HEK293T (cell line): ENCODE measurements around the gene ZCRB1.

ENCODE experiments used
- CTCF ChIA-PET: fragments of 350-600 bp; formaldehyde crosslinking; extraction: SDS; loops from one replicate; lab custom pipeline; 2021; ENCODE audit warnings: antibody characterized with exemption, inconsistent platforms; lab: Yijun Ruan, JAX
- POLR2A ChIA-PET: fragments of 350-600 bp; formaldehyde crosslinking; extraction: SDS; loops from one replicate; lab custom pipeline; 2020; ENCODE audit warnings: antibody characterized with exemption, inconsistent platforms; lab: Yijun Ruan, JAX
- DNase-seq: peaks from one replicate; pipeline ENCODE4 v3.0.0; 2012; ENCODE audit warnings: mixed read lengths; ENCODE audit errors: extremely low spot score
- ARNT ChIP-seq: fragments of 450-650 bp; IDR thresholded peaks from 2 replicates; pipeline ENCODE4 v1.6.1; 2017; ENCODE audit warnings: mild to moderate bottlenecking
- BHLHE40 ChIP-seq: fragments of 450-650 bp; IDR thresholded peaks from 2 replicates; pipeline ENCODE4 v1.6.1; 2016; ENCODE audit warnings: mild to moderate bottlenecking, moderate library complexity, borderline replicate concordance
- CTBP1 ChIP-seq: fragments of 450-650 bp; IDR thresholded peaks from 2 replicates; pipeline ENCODE4 v1.6.1; 2016; ENCODE audit warnings: borderline replicate concordance
- ELF4 ChIP-seq: fragments of 450-650 bp; IDR thresholded peaks from 2 replicates; pipeline ENCODE4 v1.6.1; 2017; ENCODE audit warnings: antibody characterized with exemption
- FOXA1 ChIP-seq: fragments of 450-650 bp; IDR thresholded peaks from 2 replicates; pipeline ENCODE4 v1.6.1; 2016; ENCODE audit warnings: mild to moderate bottlenecking
- FOXK2 ChIP-seq: fragments of 450-650 bp; IDR thresholded peaks from 2 replicates; pipeline ENCODE4 v1.6.1; 2016; ENCODE audit warnings: mild to moderate bottlenecking
- FOXM1 ChIP-seq: fragments of 450-650 bp; IDR thresholded peaks from 2 replicates; pipeline ENCODE4 v1.6.1; 2017; ENCODE audit warnings: mild to moderate bottlenecking, borderline replicate concordance
- HDGF ChIP-seq: fragments of 450-650 bp; IDR thresholded peaks from 2 replicates; pipeline ENCODE4 v1.6.1; 2017; ENCODE audit warnings: antibody characterized with exemption, borderline replicate concordance
- L3MBTL2 ChIP-seq: fragments of 450-650 bp; conservative IDR thresholded peaks from 2 replicates; pipeline ENCODE4 v1.6.1; 2016; ENCODE audit warnings: mild to moderate bottlenecking
- LEF1 ChIP-seq: fragments of 450-650 bp; IDR thresholded peaks from 2 replicates; pipeline ENCODE4 v1.6.1; 2017; ENCODE audit warnings: mild to moderate bottlenecking, borderline replicate concordance
- NFRKB ChIP-seq: fragments of 450-650 bp; IDR thresholded peaks from 2 replicates; pipeline ENCODE4 v1.6.1; 2016; ENCODE audit warnings: mild to moderate bottlenecking, moderate library complexity
- PKNOX1 ChIP-seq: fragments of 450-650 bp; IDR thresholded peaks from 2 replicates; pipeline ENCODE4 v1.6.1; 2016
- SP1 ChIP-seq: fragments of 450-650 bp; IDR thresholded peaks from 2 replicates; pipeline ENCODE4 v1.6.1; 2017
- SUZ12 ChIP-seq: fragments of 450-650 bp; IDR thresholded peaks from 2 replicates; pipeline ENCODE4 v1.6.1; 2016; ENCODE audit warnings: mild to moderate bottlenecking
- TARDBP ChIP-seq: fragments of 450-650 bp; IDR thresholded peaks from 2 replicates; pipeline ENCODE4 v1.6.1; 2016
- ZNF384 ChIP-seq: fragments of 450-650 bp; IDR thresholded peaks from 2 replicates; pipeline ENCODE4 v1.6.1; 2016

The ZCRB1 gene

DNA sequence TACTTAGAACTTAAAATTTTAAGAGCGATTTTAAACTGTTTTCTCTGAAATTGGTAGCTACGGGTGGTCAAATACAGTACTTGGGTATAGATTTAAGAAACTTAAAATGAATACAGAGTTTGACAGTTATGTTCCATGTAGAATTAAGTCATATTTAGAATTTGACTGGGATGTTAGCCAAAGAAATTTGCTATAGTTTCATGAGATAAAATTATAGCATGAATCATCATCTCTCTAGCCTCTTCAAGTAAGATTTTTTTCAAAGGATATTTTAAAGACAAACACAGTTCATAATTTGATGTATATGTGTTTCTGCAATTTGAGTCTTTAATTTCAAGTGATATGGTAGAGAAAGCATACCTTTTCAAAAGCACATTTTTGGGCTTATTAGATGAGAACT lies 41.0 kb downstream of the ZCRB1 start:
- CTCF ChIA-PET = no interaction called here
- no peak for DNase-seq
- POLR2A ChIA-PET = no interaction called here
- TF ChIP-seq SP1 (no peak), FOXA1 (no peak), L3MBTL2 (no peak)

GRCh38 chr12:42284157-42284556 lies 41.7 kb downstream of the ZCRB1 start:
- POLR2A ChIA-PET = no interaction called here
- CTCF ChIA-PET = no interaction called here
- no peak for DNase-seq
- TF ChIP-seq SP1 (no peak), PKNOX1 (no peak), NFRKB (no peak), TARDBP (no peak), BHLHE40 (no peak), ELF4 (no peak), SUZ12 (no peak), CTBP1 (no peak), FOXM1 (no peak), ZNF384 (no peak), LEF1 (no peak)

- TF ChIP-seq ELF4 = no peak
- no peak for TF ChIP-seq FOXM1
- no peak for TF ChIP-seq HDGF
- no peak for TF ChIP-seq ZNF384
- TF ChIP-seq TARDBP = no peak
- TF ChIP-seq ARNT = no peak
- no peak for TF ChIP-seq BHLHE40
- no peak for TF ChIP-seq SP1
- no peak for TF ChIP-seq LEF1
- no peak for TF ChIP-seq PKNOX1
- no peak for TF ChIP-seq SUZ12
- no peak for TF ChIP-seq FOXA1
- no peak for TF ChIP-seq NFRKB
- no peak for TF ChIP-seq CTBP1
- no peak for TF ChIP-seq FOXK2
- no peak for TF ChIP-seq L3MBTL2
- DNase-seq = no peak
- POLR2A ChIA-PET = no interaction called here
- CTCF ChIA-PET = no interaction called here
Measured at GRCh38 chr12:42283739-42284138, 42.2 kb downstream of the ZCRB1 start.

- DNase-seq = no peak
- CTCF ChIA-PET = no interaction called here
- POLR2A ChIA-PET = no interaction called here
- no peak for TF ChIP-seq FOXA1
- TF ChIP-seq TARDBP = no peak
- no peak for TF ChIP-seq FOXM1
- TF ChIP-seq ELF4 = no peak
- no peak for TF ChIP-seq LEF1
- TF ChIP-seq ARNT = no peak
- TF ChIP-seq HDGF = no peak
- TF ChIP-seq L3MBTL2 = no peak
Measured at GRCh38 chr12:42282294-42282693, 43.6 kb downstream of the ZCRB1 start.

DNA sequence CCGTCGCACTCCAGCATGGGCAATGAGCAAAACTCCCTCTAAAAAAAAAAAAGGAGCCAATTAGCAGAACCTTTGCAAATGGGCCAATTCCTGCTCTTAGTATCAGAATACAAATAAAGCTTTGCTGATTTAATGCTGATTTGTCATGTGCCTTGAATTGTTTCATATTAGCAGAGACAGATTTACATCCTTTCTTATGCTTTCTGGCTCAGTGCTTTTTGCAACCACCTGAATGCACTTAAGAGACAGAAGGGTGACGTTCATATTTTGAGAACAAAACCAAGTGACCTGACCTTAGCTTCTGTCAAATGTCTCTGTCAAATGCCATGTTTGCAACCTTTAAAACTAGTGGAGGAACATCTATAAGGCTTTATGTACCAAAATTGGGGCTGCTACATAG lies 44.0 kb downstream of the ZCRB1 start:
- TF ChIP-seq CTBP1 = no peak
- TF ChIP-seq SP1 = no peak
- no peak for TF ChIP-seq NFRKB
- no peak for TF ChIP-seq FOXM1
- TF ChIP-seq ZNF384 = no peak
- no peak for TF ChIP-seq SUZ12
- no peak for TF ChIP-seq ARNT
- TF ChIP-seq TARDBP = no peak
- TF ChIP-seq L3MBTL2 = no peak
- no peak for TF ChIP-seq FOXK2
- TF ChIP-seq PKNOX1 = no peak
- no peak for TF ChIP-seq ELF4
- no peak for TF ChIP-seq LEF1
- no peak for TF ChIP-seq BHLHE40
- no peak for TF ChIP-seq HDGF
- no peak for TF ChIP-seq FOXA1
- no peak for DNase-seq
- CTCF ChIA-PET = no interaction called here
- POLR2A ChIA-PET = no interaction called here

- POLR2A ChIA-PET = no interaction called here
- no peak for DNase-seq
- no peak for TF ChIP-seq NFRKB
- no peak for TF ChIP-seq FOXM1
- no peak for TF ChIP-seq L3MBTL2
- TF ChIP-seq HDGF = no peak
- TF ChIP-seq FOXA1 = no peak
- no peak for TF ChIP-seq ELF4
- TF ChIP-seq SP1 = no peak
- no peak for TF ChIP-seq ZNF384
- TF ChIP-seq CTBP1 = no peak
- CTCF ChIA-PET = no interaction called here
Measured at GRCh38 chr12:42281278-42281677, 44.6 kb downstream of the ZCRB1 start.

GRCh38 chr12:42278128-42278510 lies 47.8 kb downstream of the ZCRB1 start:
- no peak for TF ChIP-seq LEF1
- no peak for TF ChIP-seq L3MBTL2
- no peak for TF ChIP-seq ARNT
- TF ChIP-seq CTBP1 = no peak
- TF ChIP-seq SUZ12 = no peak
- no peak for TF ChIP-seq SP1
- CTCF ChIA-PET = no interaction called here
- POLR2A ChIA-PET = no interaction called here
- DNase-seq = no peak
